IPS DF 19.7 (cell line): ENCODE data around the gene NCR3LG1.

Experiments
- DNase-seq: peaks from one replicate; pipeline ENCODE4 v3.0.0-alpha.2; 2013; ENCODE audit warnings: low read depth, low spot score

Gene NCR3LG1

GRCh38 chr11:17369684-17370243, 18.2 kb downstream of the NCR3LG1 start:
- no peak for DNase-seq

GRCh38 chr11:17371614-17372013, 20.0 kb downstream of the NCR3LG1 start:
- no peak for DNase-seq

GRCh38 chr11:17375547-17375946, 23.9 kb downstream of the NCR3LG1 start:
- no peak for DNase-seq

GRCh38 chr11:17376493-17376892, 24.9 kb downstream of the NCR3LG1 start:
- DNase-seq = no peak

GRCh38 chr11:17378655-17379054, 27.1 kb downstream of the NCR3LG1 start:
- DNase-seq = no peak

GRCh38 chr11:17379383-17380180, 28.0 kb downstream of the NCR3LG1 start:
- no peak for DNase-seq

GRCh38 chr11:17381156-17381555, 29.6 kb downstream of the NCR3LG1 start:
- DNase-seq = no peak

GRCh38 chr11:17382046-17382728, 30.6 kb downstream of the NCR3LG1 start:
- DNase-seq = no peak

- no peak for DNase-seq
Observed at GRCh38 chr11:17383461-17383860, 31.9 kb downstream of the NCR3LG1 start.

GRCh38 chr11:17384002-17384511, 32.5 kb downstream of the NCR3LG1 start:
- peak; percentile 68 for DNase-seq

GRCh38 chr11:17385492-17385891, 33.9 kb downstream of the NCR3LG1 start:
- DNase-seq = no peak

- no peak for DNase-seq
Observed at GRCh38 chr11:17385926-17386325, 34.3 kb downstream of the NCR3LG1 start.

GRCh38 chr11:17386331-17387084, 34.9 kb downstream of the NCR3LG1 start:
- no peak for DNase-seq

- no peak for DNase-seq
Observed at GRCh38 chr11:17387254-17387653, 35.7 kb downstream of the NCR3LG1 start.

- DNase-seq = no peak
Observed at GRCh38 chr11:17387811-17388210, 36.2 kb downstream of the NCR3LG1 start.

GRCh38 chr11:17388609-17389210, 37.1 kb downstream of the NCR3LG1 start, which contains the start of gene KCNJ11:
KCNJ11 (minus strand) TSS chr11:17388659; CDS start chr11:17388091, 568 bp downstream.
- DNase-seq = no peak

- DNase-seq = peak; percentile 57
Observed at GRCh38 chr11:17389211-17389956, 37.8 kb downstream of the NCR3LG1 start.

- no peak for DNase-seq
Observed at GRCh38 chr11:17389957-17390649, 38.5 kb downstream of the NCR3LG1 start.

- no peak for DNase-seq
Observed at GRCh38 chr11:17391493-17392355, 40.1 kb downstream of the NCR3LG1 start.
